Right renal pelvis (tissue), 4 donors: ENCODE data around the gene MOB3C. TPM values are rescaled to one million over a fixed set of nuclear protein-coding genes. Genes with fewer than 3 reads are reported as not detected.

Source experiments
- DNase-seq, 4 donors: peaks; one replicate each; pipeline ENCODE4 v3.0.0-alpha.2; 2013; ENCODE audit warnings: low read depth in 4 of 4, low spot score in 3 of 4, missing footprints in 1 of 4
- polyA plus RNA-seq, 4 donors: library from polyadenylated mRNA; unstranded; fragments of 120-200 nt; gene quantifications; one replicate each; pipeline ENCODE4 v1.2.1, GENCODE V29; 2013; ENCODE audit not compliant: insufficient read length in 4 of 4

Gene MOB3C
- polyA plus RNA-seq, 4 donors = 11.6 to 13.7 (median 12.1) TPM

GRCh38 chr1:46607345-46608130 is 9.1 kb downstream of the MOB3C start:
- DNase-seq = no peak

GRCh38 chr1:46606255-46606965 is 10.2 kb downstream of the MOB3C start:
- no peak for DNase-seq

GRCh38 chr1:46605232-46605631 is 11.4 kb downstream of the MOB3C start:
- DNase-seq = no peak

GRCh38 chr1:46603858-46604549 is 12.6 kb downstream of the MOB3C start, which contains the start of gene MKNK1:
MKNK1 (minus strand) TSS chr1:46604268; CDS start chr1:46583327, 20,941 bp downstream.
- DNase-seq = peak; percentile 89 to 96 (median 91)

GRCh38 chr1:46603481-46603857 is 13.1 kb downstream of the MOB3C start:
- DNase-seq = no peak

- DNase-seq = no peak
These were observed 15.2 kb downstream of the MOB3C start for GRCh38 chr1:46601257-46602007.

- DNase-seq = no peak
These were observed 17.3 kb downstream of the MOB3C start for GRCh38 chr1:46599059-46599970.

GRCh38 chr1:46596846-46597245 is 19.8 kb downstream of the MOB3C start:
- DNase-seq = no peak

- DNase-seq = no peak
These were observed 20.6 kb downstream of the MOB3C start for GRCh38 chr1:46596036-46596435.

- DNase-seq = no peak
These were observed 21.5 kb downstream of the MOB3C start for GRCh38 chr1:46595127-46595526.

GRCh38 chr1:46594063-46594462 is 22.5 kb downstream of the MOB3C start:
- DNase-seq = no peak

GRCh38 chr1:46592823-46593222 is 23.8 kb downstream of the MOB3C start:
- no peak for DNase-seq

- DNase-seq = no peak
These were observed 27.1 kb downstream of the MOB3C start for GRCh38 chr1:46589529-46589928.

- no peak for DNase-seq
These were observed 29.5 kb downstream of the MOB3C start for GRCh38 chr1:46587069-46587468.

- DNase-seq = no peak
These were observed 31.2 kb downstream of the MOB3C start for GRCh38 chr1:46585312-46585938.

GRCh38 chr1:46583494-46583893 is 33.1 kb downstream of the MOB3C start:
- no peak for DNase-seq

GRCh38 chr1:46582972-46583371 is 33.6 kb downstream of the MOB3C start:
- no peak for DNase-seq

GRCh38 chr1:46581681-46582455 is 34.7 kb downstream of the MOB3C start:
- DNase-seq = no peak
